K562 (cell line): Measurements from ENCODE around the gene NIM1K.
"Not testable (repeated sequence)": the region's sequence is repeated elsewhere in the genome, so short reads cannot be mapped to it uniquely, and the experiment has no call there.

Experiments used
- CBX8 ChIP-seq: fragments of 200-600 bp; sonication (generic); IDR thresholded peaks from 2 replicates; pipeline ENCODE4 v1.6.1; 2012; ENCODE audit warnings: borderline replicate concordance, mixed run types, low read depth, mild to moderate bottlenecking, moderate library complexity, mixed read lengths, low read length, control low read depth, inconsistent platforms; ENCODE audit not compliant: poor library complexity, severe bottlenecking; ENCODE audit errors: extremely low read depth
- NR3C1 ChIP-seq: sonication (generic); formaldehyde crosslinking; IDR thresholded peaks from 2 replicates; pipeline ENCODE4 v1.8.1; 2022; ENCODE audit warnings: missing genetic modification reagents
- TAF1 ChIP-seq: IDR thresholded peaks from 2 replicates; pipeline ENCODE4 v1.6.1; 2011; ENCODE audit warnings: mild to moderate bottlenecking, low read length, moderate library complexity; ENCODE audit not compliant: insufficient read depth, control insufficient read depth, severe bottlenecking; ENCODE audit errors: extremely low read depth

GRCh38 chr5:43323488-43323887 lies 131.5 kb downstream of the NIM1K start:
- not testable (repeated sequence) for TF ChIP-seq NR3C1 (CRISPR knock-in tag); TAF1; CBX8
